ENCODE data around the gene SGSM1. TPM values are rescaled to one million over a fixed set of nuclear protein-coding genes. Genes with fewer than 3 reads are reported as not detected.

SGSM1 gene
- total RNA-seq, 1 donor from 2014 or later: not detected

- H3K4me3 Mint-ChIP-seq (ENCODE audit: unreplicated experiment): no peak overlapping the region
- no peak overlapping the region for H3K27ac Mint-ChIP-seq (ENCODE audit: unreplicated experiment)
- no peak for TF ChIP-seq CTCF (IDR thresholded peaks at IDR 0.05)
- H3K9me3 Mint-ChIP-seq (ENCODE audit: unreplicated experiment): no peaks in the 10 kb centered on the region
- DNase-seq (ENCODE audit: extremely low spot score, unreplicated experiment): peak; percentile 70
- H3K27me3 Mint-ChIP-seq (ENCODE audit: unreplicated experiment): peaks cover 14% of the 10 kb centered on the region
- H3K4me1 Mint-ChIP-seq (ENCODE audit: unreplicated experiment): no peaks in the 10 kb centered on the region
- no peaks in the 10 kb centered on the region for H3K36me3 Mint-ChIP-seq (ENCODE audit: unreplicated experiment)
Measured at GRCh38 chr22:24761888-24762675, 43.9 kb upstream of the SGSM1 start.

DNA sequence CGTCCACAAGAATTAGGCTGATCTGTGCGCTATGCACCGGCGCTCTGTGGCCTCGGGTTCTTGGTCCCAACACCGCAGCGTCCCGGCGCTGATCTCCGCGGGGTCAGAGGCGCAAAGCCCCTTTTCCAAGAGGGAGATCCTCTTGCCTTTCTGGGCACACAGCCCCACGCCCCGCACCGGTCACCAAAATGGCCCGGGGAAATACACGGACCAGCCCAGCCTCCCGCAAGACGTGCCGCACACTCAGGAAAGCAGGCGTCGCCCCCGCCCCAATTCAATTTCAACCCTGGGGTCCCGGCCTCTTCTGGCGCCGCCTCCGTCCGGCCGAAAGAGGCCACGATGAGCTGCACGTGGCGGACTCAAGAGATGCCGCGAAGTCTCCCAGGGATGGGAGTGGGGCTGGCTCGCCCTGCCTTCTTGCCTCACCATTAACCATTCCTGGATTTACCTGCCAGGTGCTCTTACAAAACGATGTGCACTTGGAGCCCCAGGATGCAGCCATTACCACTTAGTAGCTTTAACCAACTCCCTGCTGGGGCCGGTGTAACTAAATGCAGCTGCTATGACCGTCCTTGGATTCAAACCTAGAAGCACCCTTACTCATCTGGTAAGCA lies 42.0 kb upstream of the SGSM1 start:
- no peaks in the 10 kb centered on the region for H3K9me3 Mint-ChIP-seq (ENCODE audit: unreplicated experiment)
- peaks cover 12% of the 10 kb centered on the region for H3K27me3 Mint-ChIP-seq (ENCODE audit: unreplicated experiment)
- H3K36me3 Mint-ChIP-seq (ENCODE audit: unreplicated experiment): no peaks in the 10 kb centered on the region
- no peaks in the 10 kb centered on the region for H3K4me1 Mint-ChIP-seq (ENCODE audit: unreplicated experiment)
- H3K27ac Mint-ChIP-seq (ENCODE audit: unreplicated experiment): no peak overlapping the region
- peak; percentile 81 for DNase-seq (ENCODE audit: extremely low spot score, unreplicated experiment)
- H3K4me3 Mint-ChIP-seq (ENCODE audit: unreplicated experiment): no peak overlapping the region
- no peak for TF ChIP-seq CTCF (IDR thresholded peaks at IDR 0.05)

DNA sequence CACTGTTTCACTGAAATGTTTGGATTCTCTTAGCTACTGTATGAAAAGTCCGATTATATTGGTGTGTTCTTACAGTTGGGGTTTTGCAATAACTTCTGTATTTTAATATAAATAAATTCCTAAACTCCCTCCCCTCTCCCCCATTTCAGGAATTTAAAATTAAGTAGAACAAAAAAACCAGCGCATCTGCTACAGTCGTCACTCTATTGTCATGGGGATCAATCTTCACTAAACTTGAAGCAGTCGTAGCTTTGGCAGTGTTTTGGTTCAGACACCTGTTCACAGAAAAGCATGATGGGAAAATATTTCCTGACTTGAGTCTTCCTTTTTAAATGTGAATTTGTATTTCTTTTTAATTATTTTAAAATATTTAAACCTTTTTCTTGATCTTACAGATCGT lies 40.8 kb upstream of the SGSM1 start:
- Mint-ChIP-seq H3K27ac (ENCODE audit: unreplicated experiment) (no peak overlapping the region), H3K27me3 (ENCODE audit: unreplicated experiment) (peaks cover 15% of the 10 kb centered on the region), H3K4me1 (ENCODE audit: unreplicated experiment) (no peaks in the 10 kb centered on the region), H3K36me3 (ENCODE audit: unreplicated experiment) (no peaks in the 10 kb centered on the region), H3K4me3 (ENCODE audit: unreplicated experiment) (no peak overlapping the region), H3K9me3 (ENCODE audit: unreplicated experiment) (no peaks in the 10 kb centered on the region)
- no peak for DNase-seq (ENCODE audit: extremely low spot score, unreplicated experiment)
- TF ChIP-seq CTCF (IDR thresholded peaks at IDR 0.05): no peak

- H3K9me3 Mint-ChIP-seq (ENCODE audit: unreplicated experiment): no peaks in the 10 kb centered on the region
- no peaks in the 10 kb centered on the region for H3K4me1 Mint-ChIP-seq (ENCODE audit: unreplicated experiment)
- TF ChIP-seq CTCF (IDR thresholded peaks at IDR 0.05): peak; percentile 65
Measured at GRCh38 chr22:24768537-24769374, 37.3 kb upstream of the SGSM1 start.

More at GRCh38 chr22:24768537-24769374, 37.3 kb upstream of the SGSM1 start:
- peaks cover 33% of the 10 kb centered on the region for H3K27me3 Mint-ChIP-seq (ENCODE audit: unreplicated experiment)
- no peaks in the 10 kb centered on the region for H3K36me3 Mint-ChIP-seq (ENCODE audit: unreplicated experiment)
- H3K27ac Mint-ChIP-seq (ENCODE audit: unreplicated experiment): no peak overlapping the region
- peak; percentile 57 for DNase-seq (ENCODE audit: extremely low spot score, unreplicated experiment)
- H3K4me3 Mint-ChIP-seq (ENCODE audit: unreplicated experiment): no peak overlapping the region
